Muscle of leg (tissue), 9 donors: ENCODE data around the gene LTA4H. TPM values are rescaled to one million over a fixed set of nuclear protein-coding genes. Genes with fewer than 3 reads are reported as not detected.

Source experiments
- polyA plus RNA-seq, 8 donors: library from polyadenylated mRNA; unstranded; fragments of 120-200 nt; gene quantifications; one replicate each; pipeline versions ENCODE4 v1.2.1 to v1.2.3, GENCODE V29; 2013; ENCODE audit warnings: inconsistent platforms in 1 of 8, low replicate concordance in 1 of 8; ENCODE audit not compliant: insufficient read length in 8 of 8, insufficient read depth in 1 of 8
- total RNA-seq: library from RNA; stranded (reverse); fragments of 120-200 nt; gene quantifications from one replicate; pipeline ENCODE4 v1.2.4, GENCODE V29; 2013

The LTA4H gene
- total and polyA plus RNA-seq, 9 donors, result 64.0 to 81.5 (median 73.5) TPM

Other genes starting within 250 kb of the LTA4H start
- 25.0 TPM for gene NTN4, start 244.8 kb downstream of the LTA4H start, total RNA-seq
- 10 to 100 TPM; 34.2 to 46.9 (median 43.5) TPM for gene NTN4, start 244.8 kb downstream of the LTA4H start, polyA plus RNA-seq
- 16.7 TPM for gene SNRPF, start 176.6 kb downstream of the LTA4H start, total RNA-seq
- 10 to 100 TPM; 56.8 to 72.3 (median 63.5) TPM for gene SNRPF, start 176.6 kb downstream of the LTA4H start, polyA plus RNA-seq
- 0.09 TPM for gene CCDC38, start 93.0 kb downstream of the LTA4H start, total RNA-seq
- under 1 TPM in 6 of 8 donors, not detected in 2; 0.14 to 0.47 (median 0.19) TPM for gene CCDC38, start 93.0 kb downstream of the LTA4H start, polyA plus RNA-seq
- gene AMDHD1, start 92.3 kb downstream of the LTA4H start, total RNA-seq, result 0.27 TPM
- gene AMDHD1, start 92.3 kb downstream of the LTA4H start, polyA plus RNA-seq, result under 1 TPM; 0.08 to 0.26 (median 0.15) TPM
- gene HAL, start 39.2 kb downstream of the LTA4H start, total RNA-seq, result 0.18 TPM
- under 1 TPM; 0.09 to 0.81 (median 0.34) TPM for gene HAL, start 39.2 kb downstream of the LTA4H start, polyA plus RNA-seq
- gene ELK3, start 158.8 kb upstream of the LTA4H start, total RNA-seq, result 19.8 TPM
- 10 to 100 TPM; 29.2 to 55.5 (median 40.9) TPM for gene ELK3, start 158.8 kb upstream of the LTA4H start, polyA plus RNA-seq